SK-N-DZ (cell line): ENCODE data around the gene SLCO6A1.

ENCODE experiments used
- DNase-seq: peaks from one replicate; pipeline ENCODE4 v3.0.0-alpha.2; 2015; ENCODE audit warnings: low spot score

Gene SLCO6A1

GRCh38 chr5:102451082-102451481, 47.7 kb downstream of the SLCO6A1 start:
- no peak for DNase-seq

GRCh38 chr5:102450313-102450990, 48.3 kb downstream of the SLCO6A1 start:
- DNase-seq, result no peak

- DNase-seq, result no peak
These were observed 65.3 kb downstream of the SLCO6A1 start for GRCh38 chr5:102433473-102433872.

- peak; percentile 16 for DNase-seq
These were observed 77.2 kb downstream of the SLCO6A1 start for GRCh38 chr5:102421647-102422046.

- no peak for DNase-seq
These were observed 80.3 kb downstream of the SLCO6A1 start for GRCh38 chr5:102418531-102418930.

- no peak for DNase-seq
These were observed 84.4 kb downstream of the SLCO6A1 start for GRCh38 chr5:102414448-102414847.

- DNase-seq, result no peak
These were observed 110.6 kb downstream of the SLCO6A1 start for GRCh38 chr5:102388235-102388634.

GRCh38 chr5:102385365-102385764, 113.4 kb downstream of the SLCO6A1 start:
- no peak for DNase-seq

- no peak for DNase-seq
These were observed 118.6 kb downstream of the SLCO6A1 start for GRCh38 chr5:102380174-102380573.

- DNase-seq, result no peak
These were observed 122.9 kb downstream of the SLCO6A1 start for GRCh38 chr5:102375876-102376275.

- no peak for DNase-seq
These were observed 123.5 kb downstream of the SLCO6A1 start for GRCh38 chr5:102375272-102375671.

GRCh38 chr5:102368392-102368791, 130.4 kb downstream of the SLCO6A1 start:
- DNase-seq, result no peak

- no peak for DNase-seq
These were observed 157.0 kb downstream of the SLCO6A1 start for GRCh38 chr5:102341681-102342288.

GRCh38 chr5:102324714-102325113, 174.1 kb downstream of the SLCO6A1 start:
- peak; percentile 72 for DNase-seq
